HG03378 (cell line): ENCODE results near the gene GDF7.

Experiments
- ATAC-seq: cut with Tn5 transposase; IDR thresholded peaks from one replicate; pipeline ENCODE4 v1.9.1; 2021; ENCODE audit warnings: mild to moderate bottlenecking, moderate library complexity; ENCODE audit not compliant: unreplicated experiment

The GDF7 gene

GRCh38 chr2:20643060-20643459 is 23.9 kb upstream of the GDF7 start:
- no peak for ATAC-seq

DNA sequence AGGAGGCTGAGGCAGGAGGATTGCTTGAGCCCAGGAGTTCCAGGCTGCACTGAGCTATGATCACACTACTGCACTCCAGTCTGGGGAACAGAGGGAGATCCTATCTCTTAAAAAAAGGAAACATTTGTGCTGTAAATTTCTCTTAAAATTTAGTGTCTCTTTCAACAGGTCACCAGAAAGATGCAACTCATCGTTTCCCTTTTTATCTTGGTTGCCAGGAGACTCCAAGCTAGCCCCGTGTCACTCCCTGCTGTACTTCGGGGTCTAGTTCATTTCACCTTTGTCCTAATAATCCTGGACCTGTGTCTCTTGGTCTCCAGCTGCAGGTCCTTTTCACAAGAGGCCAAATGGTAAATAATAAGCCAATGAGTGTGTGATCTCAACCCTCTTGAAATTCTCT is 23.1 kb upstream of the GDF7 start:
- no peak for ATAC-seq

DNA sequence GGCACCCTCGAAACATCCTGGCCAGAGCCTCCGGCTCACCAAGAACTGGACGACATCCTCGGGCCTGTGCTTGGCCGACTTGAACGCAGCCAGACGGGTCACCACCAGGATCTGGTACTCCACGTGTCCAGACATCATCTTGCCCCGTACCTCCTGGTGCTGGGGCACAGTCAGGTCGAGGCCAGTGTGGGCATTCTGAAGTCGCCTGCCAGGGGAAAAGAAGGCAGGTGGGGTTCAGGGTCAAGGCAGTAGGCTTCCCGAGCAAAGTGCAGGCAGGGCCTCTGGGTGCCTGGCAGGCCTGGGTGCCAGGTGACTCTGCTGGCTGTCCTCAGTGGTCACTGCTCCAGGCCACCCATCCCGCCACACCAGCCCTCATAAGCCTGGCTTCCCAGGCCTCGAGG is 21.6 kb upstream of the GDF7 start:
- ATAC-seq = no peak

GRCh38 chr2:20645761-20646160 is 21.2 kb upstream of the GDF7 start:
- no peak for ATAC-seq

- ATAC-seq = no peak
These were observed 20.5 kb upstream of the GDF7 start for GRCh38 chr2:20646446-20646845.

DNA sequence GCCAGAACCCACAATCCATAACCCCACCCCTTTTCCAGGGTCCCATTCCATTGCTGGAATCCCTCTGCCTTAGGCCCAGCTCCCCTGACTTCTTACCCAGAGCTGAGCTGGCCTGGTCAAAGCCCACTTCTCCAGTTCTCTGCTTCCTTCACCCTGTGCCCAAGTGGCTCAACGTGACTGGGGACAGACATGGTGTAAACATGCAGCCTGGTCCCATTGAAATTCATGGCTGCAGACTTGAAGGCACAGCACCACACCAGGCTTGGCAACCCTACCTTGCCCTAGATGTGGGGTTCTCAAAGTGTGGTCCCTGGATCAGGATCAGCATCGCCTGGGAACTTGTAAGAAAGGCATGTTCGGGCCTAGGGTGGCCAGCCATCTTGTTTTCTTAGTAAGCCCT is 19.7 kb upstream of the GDF7 start:
- ATAC-seq = no peak

DNA sequence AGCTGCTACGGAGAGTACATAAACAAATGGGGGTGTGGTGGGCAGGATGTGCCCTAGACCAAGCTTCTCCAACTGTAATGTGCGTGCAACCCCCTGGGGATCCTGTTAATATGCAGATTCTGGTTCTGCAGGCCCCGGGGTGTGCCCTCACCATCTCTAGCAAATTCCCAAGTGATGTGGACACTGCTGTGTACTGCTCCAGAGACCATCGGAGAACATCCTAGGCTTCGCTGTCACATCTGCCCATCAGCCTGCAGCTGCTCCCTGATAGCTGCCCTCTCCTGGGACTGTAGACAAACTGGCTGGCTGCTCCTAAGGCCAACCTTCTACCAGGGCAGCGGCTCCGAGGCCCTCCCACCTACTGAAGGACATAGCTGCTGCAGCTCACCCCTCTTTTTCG is 19.2 kb upstream of the GDF7 start:
- ATAC-seq = no peak

- no peak for ATAC-seq
These were observed 18.7 kb upstream of the GDF7 start for GRCh38 chr2:20648206-20648605.

DNA sequence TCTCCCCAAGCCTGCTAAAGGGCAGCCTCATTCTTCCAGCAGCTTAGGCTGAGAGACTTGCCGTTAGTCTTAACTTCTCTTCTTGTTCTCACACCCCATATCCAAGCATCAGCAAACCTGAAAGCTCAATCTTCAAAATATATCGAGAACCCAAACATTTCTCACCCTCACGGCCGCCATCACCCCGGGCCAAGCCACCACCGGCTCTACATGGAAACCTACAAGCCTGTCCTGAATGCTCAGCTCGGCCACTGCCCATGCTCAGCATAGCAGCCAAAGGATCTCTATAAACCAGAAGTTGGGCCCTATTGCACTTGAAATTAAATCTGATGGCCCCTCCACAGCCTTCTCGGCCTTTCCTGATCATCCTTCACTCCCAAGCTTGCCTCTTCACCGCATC is 18.1 kb upstream of the GDF7 start:
- ATAC-seq = no peak

- no peak for ATAC-seq
These were observed 17.4 kb upstream of the GDF7 start for GRCh38 chr2:20649576-20649975.

DNA sequence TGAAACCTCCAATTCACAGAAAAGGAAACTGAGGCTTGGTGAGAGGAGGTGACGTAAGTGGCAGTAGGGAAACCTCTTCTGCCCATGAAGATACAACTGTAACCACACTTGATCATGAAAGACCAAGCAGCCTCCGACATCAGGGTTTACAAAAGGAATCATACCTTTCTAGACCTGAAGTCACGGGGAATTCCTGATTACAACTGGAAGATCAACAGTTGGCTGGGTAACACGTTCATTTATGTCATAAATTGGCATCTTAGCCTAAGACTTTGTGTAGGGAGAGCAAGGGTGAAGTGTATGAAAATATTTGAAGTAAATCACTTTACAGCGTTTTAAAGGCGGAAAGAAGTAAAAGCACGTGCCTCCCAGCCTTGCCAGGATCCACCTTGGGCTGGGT is 17.0 kb upstream of the GDF7 start:
- ATAC-seq = no peak

DNA sequence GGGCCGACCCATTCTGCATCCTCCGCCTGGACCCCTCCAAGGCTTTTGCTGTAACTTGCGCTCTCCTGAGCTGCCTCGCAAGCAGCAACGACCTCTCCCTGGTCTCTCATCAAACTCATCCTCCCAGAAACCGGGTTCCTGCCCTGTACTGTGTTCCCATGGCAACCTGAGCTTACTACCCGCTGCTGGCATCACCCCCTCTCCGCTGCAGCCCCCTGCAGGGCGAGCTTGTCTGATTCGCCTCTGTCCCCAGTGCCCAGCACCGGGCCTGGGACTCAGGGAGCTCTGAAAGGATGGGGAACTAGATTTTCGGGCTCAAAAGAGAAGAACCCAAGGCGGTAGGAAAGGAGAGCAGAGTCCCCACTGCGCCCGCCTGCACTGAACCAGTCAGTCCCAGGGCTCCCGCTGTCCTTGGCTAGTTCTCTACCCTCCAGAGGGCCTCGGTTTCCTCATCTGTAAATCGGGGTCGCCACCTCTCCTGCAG is 16.5 kb upstream of the GDF7 start:
- ATAC-seq = peak; percentile 10

GRCh38 chr2:20650877-20651730 is 15.8 kb upstream of the GDF7 start, which contains the start of gene HS1BP3:
Gene HS1BP3 (minus strand): TSS chr2:20651098. CDS start chr2:20651063, 35 bp downstream.
- peak; percentile 79 for ATAC-seq

DNA sequence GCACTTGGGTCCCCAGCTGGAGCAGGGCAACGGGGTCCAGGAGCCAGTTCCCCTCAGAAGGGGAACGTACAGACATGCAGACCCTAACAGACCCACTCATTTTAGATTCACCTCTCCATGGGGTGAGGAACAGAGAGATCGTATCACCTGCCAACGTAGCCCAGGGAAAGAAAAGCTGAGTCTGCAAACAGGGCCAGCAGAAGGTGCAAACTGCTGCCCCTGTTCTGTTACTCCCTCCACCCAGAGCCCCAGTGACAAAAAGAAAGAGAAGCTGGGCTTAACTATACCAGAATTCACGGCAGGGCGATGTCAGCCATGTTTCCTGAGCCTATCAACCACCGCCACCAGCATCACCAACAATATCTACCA is 15.2 kb upstream of the GDF7 start:
- ATAC-seq = no peak

DNA sequence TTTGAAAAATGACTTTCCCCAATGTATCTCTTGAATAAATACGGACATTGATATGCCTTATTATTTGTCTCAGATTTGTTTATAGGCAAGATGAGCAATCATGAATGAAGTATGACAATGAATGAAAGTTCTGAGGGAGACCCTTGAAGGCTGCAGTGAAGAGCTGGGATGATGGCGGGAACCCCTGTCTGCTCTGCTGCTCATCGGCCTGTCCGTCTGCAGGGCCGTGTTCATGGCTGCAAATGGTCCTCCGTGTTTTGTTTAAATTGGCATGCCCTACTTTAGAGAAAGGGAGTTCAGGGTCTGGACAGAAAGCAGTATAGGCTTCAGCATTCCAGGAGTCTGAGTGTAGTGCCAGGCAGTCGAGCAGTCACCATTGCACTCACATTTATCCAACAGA is 14.8 kb upstream of the GDF7 start:
- ATAC-seq = no peak

- no peak for ATAC-seq
These were observed 14.0 kb upstream of the GDF7 start for GRCh38 chr2:20652673-20653575.

DNA sequence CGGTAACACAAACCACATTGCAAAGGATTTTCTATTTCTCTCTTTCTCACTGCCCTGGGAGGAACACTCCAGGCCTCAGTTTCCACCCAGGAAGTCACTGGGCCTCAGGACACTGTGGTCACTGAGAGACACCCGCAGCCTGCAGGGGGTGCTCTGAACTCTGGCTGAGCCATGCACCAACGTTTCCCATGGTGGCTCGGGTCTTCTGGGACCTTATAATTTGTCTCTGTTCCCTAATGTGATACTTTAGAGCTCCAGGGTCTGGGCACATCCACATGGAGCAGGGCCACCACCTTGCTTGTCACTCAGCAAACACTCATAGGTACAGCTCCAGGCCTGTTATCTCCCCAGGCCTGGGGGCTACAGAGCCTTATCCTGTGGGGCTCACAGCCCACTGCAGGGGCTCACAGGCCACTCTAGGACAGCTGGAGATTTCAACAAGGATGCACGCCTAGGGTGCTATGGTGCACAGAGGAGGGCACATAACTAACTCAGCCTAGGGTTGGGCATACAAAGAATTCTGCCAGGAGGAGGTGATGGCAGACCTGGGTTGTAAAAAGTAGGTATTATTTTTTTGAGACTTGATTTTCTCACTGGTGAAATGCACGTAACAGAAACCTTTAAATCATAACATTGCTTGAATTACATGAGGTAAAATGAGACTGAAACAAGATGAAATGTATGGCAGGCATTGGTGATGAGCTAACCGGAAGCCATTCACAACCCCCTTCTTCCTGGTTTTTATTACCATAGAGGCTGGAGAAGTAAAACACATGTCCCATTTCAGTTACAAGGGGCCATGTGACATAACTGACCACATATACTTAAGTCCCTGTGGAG is 13.0 kb upstream of the GDF7 start:
- no peak for ATAC-seq

DNA sequence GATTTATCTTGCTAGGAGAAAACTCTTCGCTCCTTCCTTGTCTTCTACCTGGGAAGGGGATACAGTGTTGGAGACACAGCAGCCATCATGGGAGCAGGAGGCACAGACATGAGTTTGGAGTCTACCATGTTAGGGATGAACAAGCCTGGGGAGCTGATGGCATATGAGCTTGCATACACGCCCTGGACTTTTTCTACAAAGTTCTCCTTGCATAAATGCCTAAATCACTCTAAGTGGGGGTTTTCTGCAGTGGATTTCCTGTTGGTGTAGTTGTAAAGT is 12.5 kb upstream of the GDF7 start:
- ATAC-seq = no peak

DNA sequence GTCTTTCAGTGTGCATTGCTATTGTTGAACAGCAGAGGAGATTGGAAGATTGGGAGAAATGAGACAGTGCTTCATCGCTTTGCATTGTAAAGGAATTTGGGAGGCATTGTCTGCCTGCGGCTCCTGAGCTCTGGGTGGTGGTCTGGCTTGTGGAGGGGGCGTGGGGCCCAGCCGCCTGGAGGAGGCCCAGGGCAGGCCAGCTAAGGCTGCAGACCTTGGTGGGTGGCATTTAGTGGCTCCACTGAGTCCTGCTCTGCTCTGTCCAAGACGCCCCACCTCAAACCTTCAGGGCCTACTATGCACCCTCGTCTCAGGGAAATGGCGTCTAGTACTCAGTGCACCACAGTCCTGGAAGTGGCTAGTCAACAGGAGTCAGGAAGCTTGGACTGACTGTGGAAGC is 10.4 kb upstream of the GDF7 start:
- no peak for ATAC-seq

DNA sequence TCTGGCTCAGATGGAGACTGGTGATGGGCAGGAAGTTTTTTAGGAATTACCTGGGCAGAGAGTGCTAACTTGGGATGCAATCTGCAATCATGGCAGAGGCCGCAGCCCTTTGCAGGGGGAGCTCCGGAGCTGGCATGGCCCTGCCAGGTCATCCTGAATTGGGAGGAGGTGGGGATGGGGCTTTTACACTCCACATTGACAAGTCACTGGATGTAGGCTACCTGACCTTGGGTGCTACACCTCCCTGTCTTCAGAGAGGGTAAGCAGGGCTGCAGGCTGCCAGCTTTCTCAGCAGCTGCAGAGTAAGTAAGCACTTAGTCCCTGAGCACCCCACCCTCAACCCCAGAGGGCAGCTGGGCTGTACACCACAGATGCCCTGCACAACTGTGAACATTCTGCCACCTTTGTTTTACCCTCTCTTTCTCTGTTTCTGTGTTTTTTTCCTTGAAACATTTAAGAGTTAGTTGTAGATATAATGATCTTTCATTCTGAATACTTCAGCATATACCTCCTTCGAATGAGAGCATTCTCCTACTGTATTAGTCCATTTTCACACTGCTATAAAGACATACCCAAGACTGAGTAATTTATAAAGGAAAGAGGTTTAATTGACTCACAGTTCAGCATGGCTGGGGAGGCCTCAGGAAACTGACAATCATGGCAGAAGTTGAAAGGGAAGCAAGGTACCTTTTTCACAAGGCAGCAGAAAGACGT is 9.3 kb upstream of the GDF7 start:
- no peak for ATAC-seq
